Measurements from ENCODE around the gene CHFR. TPM values are rescaled to one million over a fixed set of nuclear protein-coding genes. Genes with fewer than 3 reads are reported as not detected.

The CHFR gene
- total RNA-seq, 2 donors from 2014 or later = 57.0 to 80.4 TPM

- DNase-seq = peak; percentile 99
- Histone ChIP-seq H3K4me3 (ENCODE audit: low read length) (peak within 1 kb of the TSS; percentile 90), H3K9me3 (ENCODE audit: control insufficient read depth, low read length) (no peaks in the 10 kb centered on the region), H3K36me3 (ENCODE audit: control insufficient read depth, insufficient read depth, low read length) (peaks cover 51% of the 10 kb centered on the region), H3K4me1 (ENCODE audit: control insufficient read depth, insufficient read depth, low read length) (peaks cover 4% of the 10 kb centered on the region), H3K27ac (ENCODE audit: low read depth, low read length) (peak within 1 kb of the TSS; percentile 98), H3K27me3 (ENCODE audit: control insufficient read depth, insufficient read depth, low read length, poor library complexity, severe bottlenecking) (no peaks in the 10 kb centered on the region), H3K9ac (ENCODE audit: extremely low read depth, low read length, poor library complexity, severe bottlenecking) (peak within 1 kb of the TSS; percentile 98)
- Mint-ChIP-seq H3K27ac (peak within 1 kb of the TSS; percentile 100), H3K9me3 (no peaks in the 10 kb centered on the region), H3K36me3 (ENCODE audit: low read depth) (peaks cover 65% of the 10 kb centered on the region), H3K4me3 (peak within 1 kb of the TSS; percentile 86), H3K4me1 (peaks cover 14% of the 10 kb centered on the region), H3K27me3 (ENCODE audit: insufficient read depth) (no peaks in the 10 kb centered on the region)
- 8 to 11% methylated on average over 64 to 78 of the region's 78 CpGs for WGBS, 2 experiments (ENCODE audit: insufficient coverage in 1 of 2, insufficient read length in 1 of 2)
- TF ChIP-seq, protein P1, sequence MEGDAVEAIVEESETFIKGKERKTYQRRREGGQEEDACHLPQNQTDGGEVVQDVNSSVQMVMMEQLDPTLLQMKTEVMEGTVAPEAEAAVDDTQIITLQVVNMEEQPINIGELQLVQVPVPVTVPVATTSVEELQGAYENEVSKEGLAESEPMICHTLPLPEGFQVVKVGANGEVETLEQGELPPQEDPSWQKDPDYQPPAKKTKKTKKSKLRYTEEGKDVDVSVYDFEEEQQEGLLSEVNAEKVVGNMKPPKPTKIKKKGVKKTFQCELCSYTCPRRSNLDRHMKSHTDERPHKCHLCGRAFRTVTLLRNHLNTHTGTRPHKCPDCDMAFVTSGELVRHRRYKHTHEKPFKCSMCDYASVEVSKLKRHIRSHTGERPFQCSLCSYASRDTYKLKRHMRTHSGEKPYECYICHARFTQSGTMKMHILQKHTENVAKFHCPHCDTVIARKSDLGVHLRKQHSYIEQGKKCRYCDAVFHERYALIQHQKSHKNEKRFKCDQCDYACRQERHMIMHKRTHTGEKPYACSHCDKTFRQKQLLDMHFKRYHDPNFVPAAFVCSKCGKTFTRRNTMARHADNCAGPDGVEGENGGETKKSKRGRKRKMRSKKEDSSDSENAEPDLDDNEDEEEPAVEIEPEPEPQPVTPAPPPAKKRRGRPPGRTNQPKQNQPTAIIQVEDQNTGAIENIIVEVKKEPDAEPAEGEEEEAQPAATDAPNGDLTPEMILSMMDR (conservative IDR thresholded peaks at IDR 0.05) = no peak
Observed at GRCh38 chr12:132828706-132829534, 58.5 kb downstream of the CHFR start, which contains the start of gene GOLGA3. Gene GOLGA3 (minus strand): TSS chr12:132828869. CDS start chr12:132822128, 6,741 bp downstream.

DNA sequence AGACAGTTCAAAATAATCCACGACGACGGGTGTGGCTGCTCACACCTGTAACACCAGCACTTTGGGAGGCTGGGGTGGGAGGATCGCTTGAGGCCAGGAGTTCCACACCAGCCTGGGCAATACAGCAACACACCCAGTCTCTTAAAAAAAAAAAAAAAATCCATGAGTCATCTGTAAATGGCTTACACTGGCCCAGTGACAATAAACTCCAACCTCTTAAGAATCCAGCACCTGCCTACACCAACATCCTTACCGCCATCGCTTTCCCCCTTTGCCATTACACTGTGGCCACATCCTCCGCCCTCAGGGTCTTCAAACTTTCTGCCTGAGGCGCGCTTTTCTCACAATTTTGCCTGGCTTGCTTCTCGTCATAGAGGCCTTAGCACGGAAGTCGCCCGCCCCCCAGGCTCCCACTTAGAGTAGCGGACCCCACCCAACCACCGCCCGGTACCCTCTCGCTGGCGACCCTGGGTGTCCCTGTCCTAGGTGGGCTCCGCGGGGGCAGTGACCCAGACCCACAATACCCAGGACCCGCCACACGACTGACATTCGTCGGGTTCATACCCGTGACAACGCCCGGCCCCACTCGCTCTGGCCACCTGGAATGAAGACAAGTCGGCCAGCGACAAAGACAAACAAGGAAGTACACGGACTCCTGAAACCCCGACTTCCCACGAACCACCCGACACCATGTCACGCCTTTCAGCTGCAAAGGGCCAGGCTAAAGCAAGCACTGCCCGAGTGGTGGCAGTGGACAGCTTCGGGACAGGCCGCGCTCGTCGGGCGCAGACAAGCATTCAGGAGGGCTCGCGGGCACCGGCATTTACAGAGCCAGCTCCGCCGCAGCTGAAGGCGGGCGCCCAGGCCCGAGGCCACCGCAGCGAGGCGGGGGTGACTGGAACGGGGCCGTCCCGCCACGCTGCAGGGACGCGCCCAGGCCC is 59.4 kb downstream of the CHFR start:
- Mint-ChIP-seq H3K4me3 (peak overlapping the region; percentile 86), H3K27ac (peak overlapping the region; percentile 91), H3K9me3 (no peaks in the 10 kb centered on the region), H3K4me1 (peaks cover 14% of the 10 kb centered on the region), H3K27me3 (ENCODE audit: insufficient read depth) (no peaks in the 10 kb centered on the region), H3K36me3 (ENCODE audit: low read depth) (peaks cover 63% of the 10 kb centered on the region)
- peaks cover 50% of the 10 kb centered on the region for H3K36me3 ChIP-seq (ENCODE audit: control insufficient read depth, insufficient read depth, low read length)
- no peaks in the 10 kb centered on the region for H3K27me3 ChIP-seq (ENCODE audit: control insufficient read depth, insufficient read depth, low read length, poor library complexity, severe bottlenecking)
- WGBS, 2 experiments (ENCODE audit: insufficient coverage in 1 of 2, insufficient read length in 1 of 2) = 5 to 13% methylated on average over 21 to 59 of the region's 59 CpGs
- DNase-seq = peak; percentile 74
- H3K9me3 ChIP-seq (ENCODE audit: control insufficient read depth, low read length) = no peaks in the 10 kb centered on the region
- peak overlapping the region; percentile 98 for H3K27ac ChIP-seq (ENCODE audit: low read depth, low read length)
- TF ChIP-seq, protein P1 (conservative IDR thresholded peaks at IDR 0.05) = no peak
- peaks cover 4% of the 10 kb centered on the region for H3K4me1 ChIP-seq (ENCODE audit: control insufficient read depth, insufficient read depth, low read length)
- peak overlapping the region; percentile 90 for H3K4me3 ChIP-seq (ENCODE audit: low read length)
- peak overlapping the region; percentile 98 for H3K9ac ChIP-seq (ENCODE audit: extremely low read depth, low read length, poor library complexity, severe bottlenecking)

DNA sequence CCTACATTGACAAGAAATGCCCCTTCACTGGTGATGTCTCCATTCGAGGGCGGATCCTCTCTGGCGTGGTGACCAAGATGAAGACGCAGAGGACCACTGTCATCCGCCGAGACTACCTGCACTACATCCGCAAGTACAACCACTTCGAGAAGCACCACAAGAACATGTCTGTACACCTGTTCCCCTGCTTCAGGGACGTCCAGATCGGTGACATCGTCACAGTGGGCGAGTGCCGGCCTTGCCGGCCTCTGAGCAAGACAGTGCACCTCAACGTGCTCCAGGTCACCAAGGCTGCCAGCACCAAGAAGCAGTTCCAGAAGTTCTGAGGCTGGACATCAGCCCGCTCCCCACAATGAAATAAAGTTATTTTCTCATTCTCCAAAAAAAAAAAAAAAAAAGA is 61.5 kb downstream of the CHFR start:
- H3K4me3 ChIP-seq (ENCODE audit: low read length) = no peak overlapping the region
- TF ChIP-seq, protein P1 (conservative IDR thresholded peaks at IDR 0.05) = no peak
- no peak overlapping the region for H3K4me3 Mint-ChIP-seq
- no peak overlapping the region for H3K9ac ChIP-seq (ENCODE audit: extremely low read depth, low read length, poor library complexity, severe bottlenecking)
- H3K4me1 Mint-ChIP-seq = peaks cover 14% of the 10 kb centered on the region
- H3K27ac ChIP-seq (ENCODE audit: low read depth, low read length) = no peak overlapping the region
- no peaks in the 10 kb centered on the region for H3K27me3 ChIP-seq (ENCODE audit: control insufficient read depth, insufficient read depth, low read length, poor library complexity, severe bottlenecking)
- H3K9me3 Mint-ChIP-seq = no peaks in the 10 kb centered on the region
- no peaks in the 10 kb centered on the region for H3K27me3 Mint-ChIP-seq (ENCODE audit: insufficient read depth)
- WGBS, 2 experiments (ENCODE audit: insufficient coverage in 1 of 2, insufficient read length in 1 of 2) = 96 to 98% methylated on average over 11 to 16 of the region's 16 CpGs
- H3K36me3 Mint-ChIP-seq (ENCODE audit: low read depth) = peaks cover 55% of the 10 kb centered on the region
- no peak overlapping the region for H3K27ac Mint-ChIP-seq
- no peak for DNase-seq
- no peaks in the 10 kb centered on the region for H3K9me3 ChIP-seq (ENCODE audit: control insufficient read depth, low read length)
- H3K4me1 ChIP-seq (ENCODE audit: control insufficient read depth, insufficient read depth, low read length) = peaks cover 4% of the 10 kb centered on the region
- peaks cover 47% of the 10 kb centered on the region for H3K36me3 ChIP-seq (ENCODE audit: control insufficient read depth, insufficient read depth, low read length)
